ENCODE results near the gene C3orf18.

Gene C3orf18

DNA sequence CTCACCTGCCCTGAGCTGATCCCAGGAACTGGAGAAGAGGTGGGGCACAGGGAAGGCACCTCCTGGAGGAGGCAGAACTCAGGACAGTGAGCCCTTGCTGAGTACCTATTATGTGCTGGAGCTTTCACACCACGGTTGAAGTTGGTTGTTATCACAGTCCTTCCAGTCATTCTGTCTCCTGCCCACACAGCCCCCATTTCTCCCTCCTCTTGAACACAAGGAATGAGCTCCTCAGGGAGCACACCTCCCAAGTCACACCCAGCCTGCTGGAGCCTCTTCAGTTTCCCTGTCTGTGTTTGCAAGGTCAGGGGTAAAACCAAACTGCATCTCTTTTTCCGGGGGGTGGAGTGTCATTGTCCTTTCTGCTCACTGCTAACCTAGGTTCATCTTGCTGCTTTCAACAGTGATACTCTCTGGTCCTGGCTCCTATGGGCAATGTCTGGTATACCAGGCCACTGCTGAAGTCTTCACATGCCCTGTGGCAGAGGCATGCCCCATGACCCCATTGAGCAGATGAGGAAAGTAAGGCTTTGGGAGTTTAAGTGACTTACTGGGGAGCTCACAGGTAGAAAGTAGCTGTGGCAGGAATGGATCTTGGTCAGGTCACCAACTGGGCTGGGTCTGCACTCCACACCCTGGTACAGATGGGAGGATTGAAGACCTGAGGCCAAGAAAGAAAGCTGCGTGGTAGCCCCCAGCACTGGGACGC, 30.0 kb downstream of the C3orf18 start:
- Histone ChIP-seq H3K27ac (no peak overlapping the region), H3K4me3 (ENCODE audit: low read depth, low read length) (no peak overlapping the region), H3K36me3 (no peaks in the 10 kb centered on the region), H3K27me3 (ENCODE audit: insufficient read depth, low read depth, severe bottlenecking) (no peaks in the 10 kb centered on the region), H3K9me3 (ENCODE audit: severe bottlenecking) (no peaks in the 10 kb centered on the region)
- TF ChIP-seq CTCF (IDR thresholded peaks at IDR 0.05; ENCODE audit: low read depth, low read length): no peak
- no peak for DNase-seq

DNA sequence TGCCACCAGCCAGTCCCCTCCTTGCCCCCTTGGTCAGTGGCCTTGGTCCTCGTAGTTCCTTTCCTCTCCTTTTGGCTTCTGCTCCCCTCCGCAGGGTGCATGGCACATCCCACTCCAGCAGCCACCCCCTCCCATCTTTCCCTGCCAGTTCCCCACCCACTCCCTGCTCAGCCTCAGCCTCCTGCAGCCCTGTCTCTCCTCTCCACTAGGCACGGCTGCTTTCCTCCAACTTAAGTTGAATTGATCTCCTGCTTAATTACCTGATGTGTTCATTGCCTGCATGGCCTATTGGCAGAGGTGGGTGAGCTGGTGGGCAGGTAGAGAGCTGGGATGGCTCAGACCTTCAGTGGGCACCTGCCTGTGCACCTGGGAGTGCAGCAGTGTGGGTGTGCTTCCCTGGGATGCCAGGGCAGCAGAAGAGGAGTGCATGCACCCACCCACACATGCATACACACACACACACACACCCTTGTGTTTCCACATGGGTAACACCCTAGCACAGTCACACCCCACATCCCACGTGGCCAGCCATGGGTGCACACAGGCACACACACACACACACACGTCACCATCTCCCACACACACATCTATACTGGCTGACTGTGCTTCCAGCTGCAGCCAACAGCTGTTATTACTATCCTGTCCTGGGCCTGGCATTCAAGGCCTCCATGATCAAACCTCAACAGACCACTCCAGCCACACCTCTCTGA, 30.9 kb downstream of the C3orf18 start:
- H3K27me3 ChIP-seq (ENCODE audit: insufficient read depth, low read depth, severe bottlenecking): no peaks in the 10 kb centered on the region
- no peak for TF ChIP-seq CTCF (IDR thresholded peaks at IDR 0.05; ENCODE audit: low read depth, low read length)
- DNase-seq: no peak
- no peaks in the 10 kb centered on the region for H3K9me3 ChIP-seq (ENCODE audit: severe bottlenecking)
- no peaks in the 10 kb centered on the region for H3K36me3 ChIP-seq
- H3K27ac ChIP-seq: no peak overlapping the region
- H3K4me3 ChIP-seq (ENCODE audit: low read depth, low read length): no peak overlapping the region

- H3K36me3 ChIP-seq: no peaks in the 10 kb centered on the region
- H3K4me3 ChIP-seq (ENCODE audit: low read depth, low read length): no peak overlapping the region
- no peak for TF ChIP-seq CTCF (IDR thresholded peaks at IDR 0.05; ENCODE audit: low read depth, low read length)
- no peak for DNase-seq
- no peaks in the 10 kb centered on the region for H3K27me3 ChIP-seq (ENCODE audit: insufficient read depth, low read depth, severe bottlenecking)
- H3K9me3 ChIP-seq (ENCODE audit: severe bottlenecking): no peaks in the 10 kb centered on the region
- no peak overlapping the region; the same call in 1 of the 2 replicates for H3K27ac ChIP-seq
Observed at GRCh38 chr3:50534681-50535330, 32.7 kb downstream of the C3orf18 start.

GRCh38 chr3:50533807-50534461, 33.6 kb downstream of the C3orf18 start:
- DNase-seq: no peak
- Histone ChIP-seq H3K27me3 (ENCODE audit: insufficient read depth, low read depth, severe bottlenecking) (no peaks in the 10 kb centered on the region), H3K4me3 (ENCODE audit: low read depth, low read length) (no peak overlapping the region), H3K36me3 (no peaks in the 10 kb centered on the region), H3K27ac (peak overlapping the region; percentile 35), H3K9me3 (ENCODE audit: severe bottlenecking) (no peaks in the 10 kb centered on the region)
- TF ChIP-seq CTCF (IDR thresholded peaks at IDR 0.05; ENCODE audit: low read depth, low read length): no peak

DNA sequence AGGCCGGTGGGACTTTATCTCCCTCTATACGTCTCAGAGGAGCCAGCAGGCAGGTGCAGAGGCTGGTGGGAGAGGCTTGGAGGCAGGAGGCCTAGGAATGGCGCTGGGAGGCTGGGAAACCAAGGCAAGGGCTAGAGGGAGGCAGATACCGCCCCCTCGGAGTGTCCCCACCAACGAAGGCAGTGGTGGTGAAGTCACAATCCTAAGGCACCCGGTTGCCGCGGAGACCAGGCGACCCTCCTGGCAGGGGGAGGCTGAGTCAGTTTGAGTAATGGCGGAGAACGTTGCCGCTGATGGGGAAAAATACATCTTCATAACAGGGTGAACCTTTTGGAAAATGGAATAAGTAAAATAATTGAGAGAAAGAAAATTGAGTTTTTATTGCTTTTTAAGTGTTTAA, 34.2 kb downstream of the C3orf18 start:
- no peaks in the 10 kb centered on the region for H3K9me3 ChIP-seq (ENCODE audit: severe bottlenecking)
- H3K36me3 ChIP-seq: no peaks in the 10 kb centered on the region
- no peak overlapping the region for H3K4me3 ChIP-seq (ENCODE audit: low read depth, low read length)
- no peak for DNase-seq
- no peak for TF ChIP-seq CTCF (IDR thresholded peaks at IDR 0.05; ENCODE audit: low read depth, low read length)
- no peak overlapping the region for H3K27ac ChIP-seq
- H3K27me3 ChIP-seq (ENCODE audit: insufficient read depth, low read depth, severe bottlenecking): no peaks in the 10 kb centered on the region
